Measurements from ENCODE around the gene TRAF7.

TRAF7 gene

GRCh38 chr16:2190002-2190658 is 34.5 kb downstream of the TRAF7 start:
- Histone ChIP-seq H3K4me1 (ENCODE audit: insufficient read depth, low read length) (no peaks in the 10 kb centered on the region), H3K27ac (ENCODE audit: low read depth, low read length) (no peak overlapping the region)
- WGBS, result 91% methylated on average over 24 of the region's 24 CpGs

GRCh38 chr16:2190659-2191445 is 35.3 kb downstream of the TRAF7 start:
- Histone ChIP-seq H3K36me3 (ENCODE audit: insufficient read depth, low read length) (no peaks in the 10 kb centered on the region), H3K9me3 (ENCODE audit: insufficient read depth, low read depth, low read length) (no peaks in the 10 kb centered on the region), H3K4me1 (ENCODE audit: insufficient read depth, low read length) (no peaks in the 10 kb centered on the region), H3K27me3 (ENCODE audit: insufficient read depth, low read length) (peaks cover 13% of the 10 kb centered on the region), H3K9ac (ENCODE audit: low read depth, low read length) (no peak overlapping the region), H3K4me3 (ENCODE audit: low read length) (no peak overlapping the region), H3K27ac (ENCODE audit: low read depth, low read length) (no peak overlapping the region)
- 90% methylated on average over 25 of the region's 25 CpGs for WGBS

More at GRCh38 chr16:2190002-2190658, 34.5 kb downstream of the TRAF7 start:
- H3K9ac ChIP-seq (ENCODE audit: low read depth, low read length), result no peak overlapping the region
- peaks cover 5% of the 10 kb centered on the region for H3K27me3 ChIP-seq (ENCODE audit: insufficient read depth, low read length)
- no peak overlapping the region for H3K4me3 ChIP-seq (ENCODE audit: low read length)
- H3K36me3 ChIP-seq (ENCODE audit: insufficient read depth, low read length), result no peaks in the 10 kb centered on the region
- no peaks in the 10 kb centered on the region for H3K9me3 ChIP-seq (ENCODE audit: insufficient read depth, low read depth, low read length)

GRCh38 chr16:2191446-2191706 is 35.8 kb downstream of the TRAF7 start:
- Histone ChIP-seq H3K9me3 (ENCODE audit: insufficient read depth, low read depth, low read length) (no peaks in the 10 kb centered on the region), H3K36me3 (ENCODE audit: insufficient read depth, low read length) (no peaks in the 10 kb centered on the region)

GRCh38 chr16:2194166-2194834 is 38.7 kb downstream of the TRAF7 start:
- H3K27me3 ChIP-seq (ENCODE audit: insufficient read depth, low read length), result peaks cover 40% of the 10 kb centered on the region
- WGBS, result 78% methylated on average over 16 of the region's 16 CpGs
- H3K9ac ChIP-seq (ENCODE audit: low read depth, low read length), result no peak overlapping the region; the same call in 1 of the 2 replicates
- H3K4me3 ChIP-seq (ENCODE audit: low read length), result no peak overlapping the region
- H3K36me3 ChIP-seq (ENCODE audit: insufficient read depth, low read length), result no peaks in the 10 kb centered on the region
- H3K4me1 ChIP-seq (ENCODE audit: insufficient read depth, low read length), result no peaks in the 10 kb centered on the region
- no peak overlapping the region for H3K27ac ChIP-seq (ENCODE audit: low read depth, low read length)
- no peaks in the 10 kb centered on the region for H3K9me3 ChIP-seq (ENCODE audit: insufficient read depth, low read depth, low read length)

More at GRCh38 chr16:2191446-2191706, 35.8 kb downstream of the TRAF7 start:
- peaks cover 14% of the 10 kb centered on the region for H3K27me3 ChIP-seq (ENCODE audit: insufficient read depth, low read length)
- no peaks in the 10 kb centered on the region for H3K4me1 ChIP-seq (ENCODE audit: insufficient read depth, low read length)
- no peak overlapping the region for H3K9ac ChIP-seq (ENCODE audit: low read depth, low read length)
- H3K4me3 ChIP-seq (ENCODE audit: low read length), result no peak overlapping the region
- H3K27ac ChIP-seq (ENCODE audit: low read depth, low read length), result no peak overlapping the region
- WGBS, result 92% methylated on average over 11 of the region's 11 CpGs

- Histone ChIP-seq H3K27ac (ENCODE audit: low read depth, low read length) (no peak overlapping the region), H3K4me1 (ENCODE audit: insufficient read depth, low read length) (no peaks in the 10 kb centered on the region), H3K36me3 (ENCODE audit: insufficient read depth, low read length) (no peaks in the 10 kb centered on the region), H3K4me3 (ENCODE audit: low read length) (peak overlapping the region; percentile 53), H3K9ac (ENCODE audit: low read depth, low read length) (no peak overlapping the region), H3K27me3 (ENCODE audit: insufficient read depth, low read length) (peaks cover 43% of the 10 kb centered on the region), H3K9me3 (ENCODE audit: insufficient read depth, low read depth, low read length) (no peaks in the 10 kb centered on the region)
- WGBS, result 15% methylated on average over 9 of the region's 10 CpGs
Observed at GRCh38 chr16:2194852-2195321, 39.3 kb downstream of the TRAF7 start.

GRCh38 chr16:2195322-2196161 is 40.0 kb downstream of the TRAF7 start:
- peak overlapping the region; percentile 53 for H3K4me3 ChIP-seq (ENCODE audit: low read length)
- H3K27ac ChIP-seq (ENCODE audit: low read depth, low read length), result no peak overlapping the region
- H3K27me3 ChIP-seq (ENCODE audit: insufficient read depth, low read length), result peaks cover 50% of the 10 kb centered on the region

GRCh38 chr16:2196162-2196980 is 40.8 kb downstream of the TRAF7 start, which contains the start of gene CASKIN1:
CASKIN1 (minus strand) TSS chr16:2196605; CDS start chr16:2196432, 173 bp downstream.
- Histone ChIP-seq H3K9me3 (ENCODE audit: insufficient read depth, low read depth, low read length) (no peaks in the 10 kb centered on the region), H3K4me3 (ENCODE audit: low read length) (peak within 1 kb of the TSS; percentile 53), H3K27ac (ENCODE audit: low read depth, low read length) (no peak within 1 kb of the TSS), H3K36me3 (ENCODE audit: insufficient read depth, low read length) (no peaks in the 10 kb centered on the region), H3K9ac (ENCODE audit: low read depth, low read length) (no peak within 1 kb of the TSS; the same call in 1 of the 2 replicates), H3K27me3 (ENCODE audit: insufficient read depth, low read length) (peaks cover 52% of the 10 kb centered on the region), H3K4me1 (ENCODE audit: insufficient read depth, low read length) (no peaks in the 10 kb centered on the region)
- under 1% methylated on average over 119 of the region's 129 CpGs for WGBS

More at GRCh38 chr16:2195322-2196161, 40.0 kb downstream of the TRAF7 start:
- Histone ChIP-seq H3K36me3 (ENCODE audit: insufficient read depth, low read length) (no peaks in the 10 kb centered on the region), H3K9ac (ENCODE audit: low read depth, low read length) (no peak overlapping the region), H3K4me1 (ENCODE audit: insufficient read depth, low read length) (no peaks in the 10 kb centered on the region), H3K9me3 (ENCODE audit: insufficient read depth, low read depth, low read length) (no peaks in the 10 kb centered on the region)
- WGBS, result 3% methylated on average over 47 of the region's 49 CpGs

GRCh38 chr16:2196981-2197511 is 41.5 kb downstream of the TRAF7 start:
- Histone ChIP-seq H3K27me3 (ENCODE audit: insufficient read depth, low read length) (peaks cover 52% of the 10 kb centered on the region), H3K4me1 (ENCODE audit: insufficient read depth, low read length) (no peaks in the 10 kb centered on the region), H3K9ac (ENCODE audit: low read depth, low read length) (no peak overlapping the region; the same call in 1 of the 2 replicates), H3K9me3 (ENCODE audit: insufficient read depth, low read depth, low read length) (no peaks in the 10 kb centered on the region), H3K36me3 (ENCODE audit: insufficient read depth, low read length) (no peaks in the 10 kb centered on the region), H3K27ac (ENCODE audit: low read depth, low read length) (no peak overlapping the region), H3K4me3 (ENCODE audit: low read length) (peak overlapping the region; percentile 50)
- 23% methylated on average over 31 of the region's 32 CpGs for WGBS

- WGBS, result 81% methylated on average over 6 of the region's 6 CpGs
- no peak overlapping the region for H3K9ac ChIP-seq (ENCODE audit: low read depth, low read length)
Observed at GRCh38 chr16:2197765-2198164, 42.2 kb downstream of the TRAF7 start.

GRCh38 chr16:2198283-2198682 is 42.7 kb downstream of the TRAF7 start:
- Histone ChIP-seq H3K9ac (ENCODE audit: low read depth, low read length) (no peak overlapping the region), H3K4me3 (ENCODE audit: low read length) (no peak overlapping the region), H3K27ac (ENCODE audit: low read depth, low read length) (no peak overlapping the region), H3K36me3 (ENCODE audit: insufficient read depth, low read length) (no peaks in the 10 kb centered on the region), H3K9me3 (ENCODE audit: insufficient read depth, low read depth, low read length) (no peaks in the 10 kb centered on the region), H3K27me3 (ENCODE audit: insufficient read depth, low read length) (peaks cover 52% of the 10 kb centered on the region), H3K4me1 (ENCODE audit: insufficient read depth, low read length) (no peaks in the 10 kb centered on the region)
- 70% methylated on average over 4 of the region's 4 CpGs for WGBS

More at GRCh38 chr16:2197765-2198164, 42.2 kb downstream of the TRAF7 start:
- no peaks in the 10 kb centered on the region for H3K9me3 ChIP-seq (ENCODE audit: insufficient read depth, low read depth, low read length)
- H3K4me1 ChIP-seq (ENCODE audit: insufficient read depth, low read length), result no peaks in the 10 kb centered on the region
- peaks cover 52% of the 10 kb centered on the region for H3K27me3 ChIP-seq (ENCODE audit: insufficient read depth, low read length)
- H3K4me3 ChIP-seq (ENCODE audit: low read length), result no peak overlapping the region
- H3K36me3 ChIP-seq (ENCODE audit: insufficient read depth, low read length), result no peaks in the 10 kb centered on the region
- no peak overlapping the region for H3K27ac ChIP-seq (ENCODE audit: low read depth, low read length)
